Panc1 (cell line): ENCODE measurements around the gene NWD2. TPM values are rescaled to one million over a fixed set of nuclear protein-coding genes. Genes with fewer than 3 reads are reported as not detected.
"Not testable (repeated sequence)": the region's sequence is repeated elsewhere in the genome, so short reads cannot be mapped to it uniquely, and the experiment has no call there.

Experiments
- ATAC-seq: fragments of 200-7000 bp; cut with Tn5 transposase; 2 replicates; pipeline ENCODE4 v1.9.1; 2020; ENCODE audit warnings: mild to moderate bottlenecking, moderate library complexity
- BruUV-seq: library from RNA; stranded (reverse); fragments of 400-500 nt; replicated peaks from 2 replicates; lab custom pipeline; 2021; lab: Mats Ljungman, UMichigan
- CTCF ChIA-PET: fragments of 300-600 bp; sonication (Branson Sonifier 250); formaldehyde crosslinking; loops from one replicate; lab custom pipeline; 2022; ENCODE audit warnings: antibody characterized with exemption; lab: Charles Lee
- POLR2A ChIA-PET: fragments of 300-600 bp; sonication (Branson Sonifier 250); formaldehyde crosslinking; loops from one replicate; lab custom pipeline; 2022; ENCODE audit warnings: antibody characterized with exemption; lab: Charles Lee
- DNase-seq: peaks from one replicate; pipeline ENCODE4 v3.0.0-alpha.2; 2010; ENCODE audit warnings: low read depth, low spot score
- H3K27ac ChIP-seq: 2 replicates; pipeline ENCODE4 v1.5.1; 2011; ENCODE audit warnings: mild to moderate bottlenecking, low read length, inconsistent platforms
- H3K27me3 ChIP-seq: fragments of 200-500 bp; sonication (Bioruptor generic); 2 replicates; pipeline ENCODE4 v1.6.0; 2014; ENCODE audit warnings: low read length, inconsistent platforms; ENCODE audit not compliant: control insufficient read depth, insufficient read depth
- H3K36me3 ChIP-seq: fragments of 200-500 bp; sonication (Bioruptor generic); 2 replicates; pipeline ENCODE4 v1.5.1; 2014; ENCODE audit warnings: inconsistent platforms, mild to moderate bottlenecking, low read length, moderate library complexity; ENCODE audit not compliant: control insufficient read depth, insufficient read depth
- H3K4me1 ChIP-seq: 2 replicates; pipeline ENCODE4 v1.5.1; 2011; ENCODE audit warnings: inconsistent platforms, mild to moderate bottlenecking, low read length, moderate library complexity; ENCODE audit not compliant: control insufficient read depth, insufficient read depth
- H3K4me3 ChIP-seq, 2 experiments: 2 replicates each; pipeline ENCODE4 v1.5.1; 2011 to 2012; ENCODE audit warnings: low read depth in 2 of 2, low read length in 2 of 2, mild to moderate bottlenecking in 2 of 2, inconsistent platforms in 1 of 2, moderate library complexity in 1 of 2
- H3K9me3 ChIP-seq: fragments of 200-500 bp; sonication (Bioruptor generic); 2 replicates; pipeline ENCODE4 v1.5.1; 2014; ENCODE audit warnings: low read depth, mild to moderate bottlenecking, inconsistent platforms, low read length, moderate library complexity; ENCODE audit not compliant: control insufficient read depth, insufficient read depth
- POLR2AphosphoS5 ChIP-seq: IDR thresholded peaks from 2 replicates; pipeline ENCODE4 v1.6.1; 2012; ENCODE audit warnings: mild to moderate bottlenecking, low read depth, low read length, moderate library complexity
- SIN3A ChIP-seq: IDR thresholded peaks from 2 replicates; pipeline ENCODE4 v1.6.1; 2012; ENCODE audit warnings: low read depth, mild to moderate bottlenecking, low read length, moderate library complexity, borderline replicate concordance; ENCODE audit not compliant: insufficient read depth
- TCF7L2 ChIP-seq: IDR thresholded peaks from 2 replicates; pipeline ENCODE4 v1.6.1; 2011; ENCODE audit warnings: mild to moderate bottlenecking, low read depth, low read length, inconsistent platforms
- in situ Hi-C: cut with HindIII; loops from 2 replicates; pipeline ENCODE4 v1.10.0; 2016; ENCODE audit warnings: low sequenced_read_pairs, low pct_unique_long_range_greater_than_20kb
- intact Hi-C: fragments of 100-400 bp; cut with micrococcal nuclease; formaldehyde crosslinking; loops from one replicate; pipeline ENCODE4 v1.10.0; 2022; ENCODE audit not compliant: unreplicated experiment
- total RNA-seq: library from RNA; stranded (reverse); gene quantifications from one replicate; pipeline ENCODE4 v1.2.1, GENCODE V29; 2021; ENCODE audit not compliant: unreplicated experiment
- TF ChIP-seq, protein P1 (sequence below), 2 experiments: IDR thresholded peaks; 2 replicates each; pipeline ENCODE4 v1.6.1; 2011 to 2012; ENCODE audit warnings: low read depth in 2 of 2, control low read depth in 1 of 2, low read length in 1 of 2, mild to moderate bottlenecking in 1 of 2, moderate library complexity in 1 of 2; ENCODE audit not compliant: insufficient read depth in 1 of 2
- TF ChIP-seq, protein P2 (sequence below): fragments of 450-650 bp; IDR thresholded peaks from 2 replicates; pipeline ENCODE4 v1.5.1; 2017; ENCODE audit warnings: mild to moderate bottlenecking

NWD2 gene
- total RNA-seq, 1 experiment from 2014 or later: not detected

DNA sequence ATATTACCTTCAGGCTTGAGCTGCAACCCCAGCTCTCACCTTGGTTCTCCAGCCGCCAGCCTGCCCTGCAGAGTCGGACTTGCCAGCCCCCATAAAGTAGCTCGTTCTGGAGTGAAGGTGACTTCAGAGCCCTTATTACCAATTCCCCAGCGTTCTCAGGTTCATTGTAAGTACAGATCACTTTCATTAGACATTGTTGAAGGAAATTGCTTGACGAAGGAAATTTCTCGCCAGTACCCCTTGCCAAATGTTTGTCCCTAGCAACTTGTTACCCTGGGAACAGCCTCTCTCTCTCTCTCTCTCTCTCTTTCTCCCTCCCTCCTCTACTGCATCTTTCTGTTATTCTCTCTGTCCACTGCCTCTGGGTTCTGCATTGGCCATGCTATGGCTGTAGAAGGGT is 153.0 kb downstream of the NWD2 start:
- CTCF ChIA-PET: no interaction called here
- no peak for ATAC-seq

GRCh38 chr4:37400241-37400881 is 155.8 kb downstream of the NWD2 start:
- in situ Hi-C loops (no loop called here), intact Hi-C loops (no loop called here)
- Histone ChIP-seq H3K27ac (no peak overlapping the region), H3K4me3 (no peak overlapping the region), H3K36me3 (no peaks in the 10 kb centered on the region), H3K27me3 (no peaks in the 10 kb centered on the region), H3K4me1 (no peaks in the 10 kb centered on the region), H3K9me3 (no peaks in the 10 kb centered on the region)
- CTCF ChIA-PET: no interaction called here
- no peak for ATAC-seq
- DNase-seq: no peak
- no peak for TF ChIP-seq POLR2AphosphoS5
- TF ChIP-seq, protein P1, sequence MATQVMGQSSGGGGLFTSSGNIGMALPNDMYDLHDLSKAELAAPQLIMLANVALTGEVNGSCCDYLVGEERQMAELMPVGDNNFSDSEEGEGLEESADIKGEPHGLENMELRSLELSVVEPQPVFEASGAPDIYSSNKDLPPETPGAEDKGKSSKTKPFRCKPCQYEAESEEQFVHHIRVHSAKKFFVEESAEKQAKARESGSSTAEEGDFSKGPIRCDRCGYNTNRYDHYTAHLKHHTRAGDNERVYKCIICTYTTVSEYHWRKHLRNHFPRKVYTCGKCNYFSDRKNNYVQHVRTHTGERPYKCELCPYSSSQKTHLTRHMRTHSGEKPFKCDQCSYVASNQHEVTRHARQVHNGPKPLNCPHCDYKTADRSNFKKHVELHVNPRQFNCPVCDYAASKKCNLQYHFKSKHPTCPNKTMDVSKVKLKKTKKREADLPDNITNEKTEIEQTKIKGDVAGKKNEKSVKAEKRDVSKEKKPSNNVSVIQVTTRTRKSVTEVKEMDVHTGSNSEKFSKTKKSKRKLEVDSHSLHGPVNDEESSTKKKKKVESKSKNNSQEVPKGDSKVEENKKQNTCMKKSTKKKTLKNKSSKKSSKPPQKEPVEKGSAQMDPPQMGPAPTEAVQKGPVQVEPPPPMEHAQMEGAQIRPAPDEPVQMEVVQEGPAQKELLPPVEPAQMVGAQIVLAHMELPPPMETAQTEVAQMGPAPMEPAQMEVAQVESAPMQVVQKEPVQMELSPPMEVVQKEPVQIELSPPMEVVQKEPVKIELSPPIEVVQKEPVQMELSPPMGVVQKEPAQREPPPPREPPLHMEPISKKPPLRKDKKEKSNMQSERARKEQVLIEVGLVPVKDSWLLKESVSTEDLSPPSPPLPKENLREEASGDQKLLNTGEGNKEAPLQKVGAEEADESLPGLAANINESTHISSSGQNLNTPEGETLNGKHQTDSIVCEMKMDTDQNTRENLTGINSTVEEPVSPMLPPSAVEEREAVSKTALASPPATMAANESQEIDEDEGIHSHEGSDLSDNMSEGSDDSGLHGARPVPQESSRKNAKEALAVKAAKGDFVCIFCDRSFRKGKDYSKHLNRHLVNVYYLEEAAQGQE (IDR thresholded peaks at IDR 0.05; ENCODE audit: insufficient read depth in 1 of 2, low read depth in 2 of 2, low read length in 1 of 2): no peak
- TF ChIP-seq, protein P2, sequence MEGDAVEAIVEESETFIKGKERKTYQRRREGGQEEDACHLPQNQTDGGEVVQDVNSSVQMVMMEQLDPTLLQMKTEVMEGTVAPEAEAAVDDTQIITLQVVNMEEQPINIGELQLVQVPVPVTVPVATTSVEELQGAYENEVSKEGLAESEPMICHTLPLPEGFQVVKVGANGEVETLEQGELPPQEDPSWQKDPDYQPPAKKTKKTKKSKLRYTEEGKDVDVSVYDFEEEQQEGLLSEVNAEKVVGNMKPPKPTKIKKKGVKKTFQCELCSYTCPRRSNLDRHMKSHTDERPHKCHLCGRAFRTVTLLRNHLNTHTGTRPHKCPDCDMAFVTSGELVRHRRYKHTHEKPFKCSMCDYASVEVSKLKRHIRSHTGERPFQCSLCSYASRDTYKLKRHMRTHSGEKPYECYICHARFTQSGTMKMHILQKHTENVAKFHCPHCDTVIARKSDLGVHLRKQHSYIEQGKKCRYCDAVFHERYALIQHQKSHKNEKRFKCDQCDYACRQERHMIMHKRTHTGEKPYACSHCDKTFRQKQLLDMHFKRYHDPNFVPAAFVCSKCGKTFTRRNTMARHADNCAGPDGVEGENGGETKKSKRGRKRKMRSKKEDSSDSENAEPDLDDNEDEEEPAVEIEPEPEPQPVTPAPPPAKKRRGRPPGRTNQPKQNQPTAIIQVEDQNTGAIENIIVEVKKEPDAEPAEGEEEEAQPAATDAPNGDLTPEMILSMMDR: no peak
- TF ChIP-seq SIN3A: no peak
- TF ChIP-seq TCF7L2: no peak
- BruUV-seq: no TSS peak
- POLR2A ChIA-PET: no interaction called here

More for the DNA sequence above, 153.0 kb downstream of the NWD2 start:
- no peaks in the 10 kb centered on the region for H3K4me1 ChIP-seq
- H3K27ac ChIP-seq: no peak overlapping the region
- BruUV-seq: no TSS peak
- no peaks in the 10 kb centered on the region for H3K9me3 ChIP-seq
- no peaks in the 10 kb centered on the region for H3K27me3 ChIP-seq
- in situ Hi-C loops: no loop called here
- no peaks in the 10 kb centered on the region for H3K36me3 ChIP-seq
- TF ChIP-seq POLR2AphosphoS5 (no peak), SIN3A (no peak), TCF7L2 (no peak)
- TF ChIP-seq, protein P2: no peak
- TF ChIP-seq, protein P1 (IDR thresholded peaks at IDR 0.05; ENCODE audit: insufficient read depth in 1 of 2, low read depth in 2 of 2, low read length in 1 of 2): no peak
- intact Hi-C loops: no loop called here
- no peak overlapping the region for H3K4me3 ChIP-seq
- no peak for DNase-seq
- POLR2A ChIA-PET: no interaction called here

DNA sequence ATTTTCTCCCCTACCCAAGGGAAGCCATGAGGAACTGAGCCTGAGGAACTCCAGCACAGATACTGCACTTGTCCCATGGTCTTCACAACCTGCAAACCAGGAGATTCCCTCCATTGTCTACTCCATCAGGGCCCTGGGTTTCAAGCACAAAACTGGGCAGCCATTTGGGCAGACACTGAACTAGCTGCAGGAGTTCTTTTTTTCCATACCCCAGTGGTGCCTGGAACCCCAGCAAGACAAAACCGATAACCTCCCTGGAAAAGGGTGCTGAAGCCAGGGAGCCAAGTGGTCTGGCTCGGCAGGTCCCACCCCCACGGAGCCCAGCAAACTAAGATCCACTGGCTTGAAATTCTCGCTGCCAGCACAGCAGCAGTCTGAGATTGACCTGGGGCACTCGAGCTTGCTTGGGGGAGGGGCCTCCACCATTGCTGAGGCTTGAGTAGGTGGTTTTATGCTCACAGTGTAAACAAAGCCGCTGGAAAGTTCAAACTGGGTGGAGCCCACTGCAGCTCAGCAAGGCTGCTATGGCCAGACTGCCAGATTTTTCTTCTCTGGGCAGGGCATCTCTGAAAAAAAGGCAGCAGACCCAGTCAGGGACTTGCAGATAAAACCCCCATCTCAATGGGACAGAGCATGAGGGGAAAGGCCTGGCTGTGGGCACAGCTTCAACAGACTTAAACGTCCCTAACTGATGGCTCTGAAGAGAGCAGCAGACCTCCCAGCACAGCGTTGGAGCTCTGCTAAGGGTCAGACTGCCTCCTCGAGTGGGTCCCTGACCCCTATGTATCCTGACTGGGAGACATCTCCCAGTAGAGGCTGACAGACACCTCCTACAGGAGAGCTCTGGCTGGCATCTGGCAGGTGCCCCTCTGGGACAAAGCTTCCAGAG is 163.6 kb downstream of the NWD2 start:
- ATAC-seq, H3K9me3 ChIP-seq, H3K27me3 ChIP-seq, H3K36me3 ChIP-seq, BruUV-seq, in situ Hi-C loops, H3K4me3 ChIP-seq, CTCF ChIA-PET, DNase-seq, H3K4me1 ChIP-seq, H3K27ac ChIP-seq, POLR2A ChIA-PET, intact Hi-C loops: not testable (repeated sequence)
